Measurements from ENCODE around the gene IGLL5. TPM values are rescaled to one million over a fixed set of nuclear protein-coding genes. Genes with fewer than 3 reads are reported as not detected.

IGLL5 gene
- total and polyA plus RNA-seq, 2 donors: 0.69 to 1.6 TPM

DNA sequence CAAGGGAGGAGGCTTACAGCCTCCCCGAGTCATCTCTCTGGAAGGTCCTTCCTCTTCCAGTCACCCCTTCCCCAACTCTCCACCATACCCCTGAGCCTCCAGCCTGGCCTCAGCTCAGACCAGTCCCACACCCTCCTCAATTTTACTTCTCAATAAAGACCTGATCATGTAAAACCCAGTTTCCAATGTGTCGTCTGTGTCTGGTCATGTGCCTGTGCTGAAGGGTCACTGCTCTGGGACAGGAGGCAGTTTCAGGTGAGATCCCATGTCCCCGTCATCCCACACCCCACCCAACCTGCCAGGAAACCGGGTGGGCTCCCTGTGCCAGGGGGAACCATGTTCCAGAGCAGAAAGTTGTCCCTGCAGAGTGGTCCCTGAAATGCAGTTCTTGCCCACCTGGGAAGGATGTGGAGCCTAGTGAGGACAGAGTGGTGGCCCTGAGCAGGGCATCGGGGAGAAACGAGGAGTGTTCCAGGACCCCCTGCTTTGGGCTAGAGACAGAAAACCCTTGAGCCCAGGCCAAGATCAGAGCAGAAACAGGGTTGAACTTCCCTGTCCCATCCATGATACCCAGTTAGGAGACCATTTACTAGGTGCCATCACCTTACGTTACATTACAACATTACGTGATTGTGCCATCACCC is 19.4 kb downstream of the IGLL5 start:
- H3K4me3 ChIP-seq (ENCODE audit: low read depth, low read length): no peak overlapping the region
- no peaks in the 10 kb centered on the region for H3K4me1 ChIP-seq (ENCODE audit: insufficient read depth)
- DNase-seq (ENCODE audit: extremely low spot score): no peak
- no peak overlapping the region for H3K27ac ChIP-seq (ENCODE audit: low read depth)
- H3K36me3 ChIP-seq (ENCODE audit: insufficient read depth): no peaks in the 10 kb centered on the region
- WGBS: 87% methylated on average over 8 of the region's 8 CpGs

DNA sequence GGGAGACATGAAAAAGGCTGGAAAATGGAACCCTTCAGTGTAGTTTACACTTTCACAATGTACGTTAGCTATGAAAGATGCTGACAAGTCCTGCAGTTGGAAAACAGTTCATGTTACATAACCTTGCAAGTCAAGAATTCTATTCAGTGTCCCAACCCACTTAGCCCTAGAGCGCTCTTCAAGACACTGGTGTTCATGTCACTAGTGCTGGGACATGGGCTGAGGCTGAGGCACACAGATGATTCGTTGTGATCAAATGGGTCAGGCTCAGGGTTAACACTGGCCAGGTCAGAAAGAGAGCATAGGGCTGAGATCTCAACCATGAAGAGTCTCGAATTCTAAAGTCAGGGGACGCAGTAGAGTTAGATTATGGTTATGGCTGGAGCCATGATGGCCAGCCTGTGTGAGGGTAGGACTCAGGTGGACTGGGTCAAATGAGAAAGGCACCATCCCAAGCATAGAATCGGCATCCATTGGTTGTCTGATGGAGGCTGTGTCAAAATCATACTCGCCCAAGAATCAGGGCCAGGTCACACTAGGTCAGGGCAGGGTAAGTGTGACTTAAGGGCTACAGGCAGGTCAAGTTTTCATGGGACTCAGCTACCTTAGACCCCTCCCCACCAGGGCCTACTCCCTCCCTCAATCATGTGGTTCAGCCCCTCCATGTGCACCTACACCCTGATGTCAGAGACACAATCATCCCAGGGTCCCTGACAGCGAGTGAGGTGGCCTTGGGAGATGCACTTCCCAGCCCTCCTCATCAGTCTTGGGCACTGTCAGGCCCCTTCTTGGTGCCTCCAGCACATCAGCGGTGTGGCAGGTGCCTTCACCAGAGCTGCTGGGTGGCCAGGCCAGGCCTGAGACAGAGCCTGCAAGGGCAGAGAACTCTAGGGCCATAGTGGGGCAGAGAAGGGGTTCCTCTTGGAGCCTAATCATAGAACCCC is 20.2 kb downstream of the IGLL5 start:
- WGBS: 88% methylated on average over 9 of the region's 9 CpGs

GRCh38 chr22:22908495-22908861 is 20.9 kb downstream of the IGLL5 start:
- H3K36me3 ChIP-seq (ENCODE audit: insufficient read depth): no peaks in the 10 kb centered on the region
- DNase-seq (ENCODE audit: extremely low spot score): no peak
- 86% methylated on average over 3 of the region's 3 CpGs for WGBS
- H3K27ac ChIP-seq (ENCODE audit: low read depth): no peak overlapping the region
- no peaks in the 10 kb centered on the region for H3K4me1 ChIP-seq (ENCODE audit: insufficient read depth)
- H3K4me3 ChIP-seq (ENCODE audit: low read depth, low read length): no peak overlapping the region

More for the DNA sequence above, 20.2 kb downstream of the IGLL5 start:
- H3K36me3 ChIP-seq (ENCODE audit: insufficient read depth): no peaks in the 10 kb centered on the region
- DNase-seq (ENCODE audit: extremely low spot score): no peak
- no peak overlapping the region for H3K4me3 ChIP-seq (ENCODE audit: low read depth, low read length)
- no peak overlapping the region for H3K27ac ChIP-seq (ENCODE audit: low read depth)
- H3K4me1 ChIP-seq (ENCODE audit: insufficient read depth): no peaks in the 10 kb centered on the region

DNA sequence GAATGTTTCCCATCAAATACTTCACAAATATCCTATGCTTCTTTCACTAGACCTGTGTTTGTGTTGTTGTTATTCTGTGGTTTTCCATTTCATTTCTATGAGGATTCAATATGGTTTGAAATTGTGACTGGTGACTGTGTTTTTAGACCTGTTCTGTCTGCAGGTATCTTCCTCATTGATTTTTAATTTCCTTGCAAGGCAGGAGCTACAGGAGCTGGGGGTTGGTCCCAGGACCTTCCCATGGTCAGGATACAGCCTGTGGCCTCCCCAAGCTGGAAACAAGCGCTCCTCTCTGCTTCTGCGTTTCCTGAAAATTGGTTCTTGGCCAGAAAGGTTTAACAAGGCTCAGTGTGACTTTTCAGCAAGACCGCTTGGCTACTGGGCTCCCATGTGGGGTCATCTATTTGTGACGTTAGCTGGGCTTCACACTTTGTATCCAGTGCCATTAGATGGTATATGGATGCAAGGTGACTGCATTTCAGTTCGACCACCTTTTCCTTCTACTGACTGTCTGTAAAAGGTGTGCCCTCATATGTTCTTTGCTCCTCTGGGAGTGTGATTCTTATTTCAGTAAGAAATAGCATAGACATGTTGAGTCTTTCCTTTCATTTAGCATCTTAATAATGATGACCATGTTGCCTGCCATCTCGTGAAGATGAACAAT is 21.5 kb downstream of the IGLL5 start:
- Histone ChIP-seq H3K36me3 (ENCODE audit: insufficient read depth) (no peaks in the 10 kb centered on the region), H3K27ac (ENCODE audit: low read depth) (no peak overlapping the region), H3K4me1 (ENCODE audit: insufficient read depth) (no peaks in the 10 kb centered on the region), H3K4me3 (ENCODE audit: low read depth, low read length) (no peak overlapping the region)
- 70% methylated on average over 6 of the region's 6 CpGs for WGBS
- DNase-seq (ENCODE audit: extremely low spot score): no peak

GRCh38 chr22:22909605-22910271 is 22.1 kb downstream of the IGLL5 start:
- DNase-seq (ENCODE audit: extremely low spot score): no peak
- no peak overlapping the region for H3K4me3 ChIP-seq (ENCODE audit: low read depth, low read length)
- no peaks in the 10 kb centered on the region for H3K4me1 ChIP-seq (ENCODE audit: insufficient read depth)
- WGBS: 73% methylated on average over 7 of the region's 7 CpGs
- H3K27ac ChIP-seq (ENCODE audit: low read depth): no peak overlapping the region
- no peaks in the 10 kb centered on the region for H3K36me3 ChIP-seq (ENCODE audit: insufficient read depth)

DNA sequence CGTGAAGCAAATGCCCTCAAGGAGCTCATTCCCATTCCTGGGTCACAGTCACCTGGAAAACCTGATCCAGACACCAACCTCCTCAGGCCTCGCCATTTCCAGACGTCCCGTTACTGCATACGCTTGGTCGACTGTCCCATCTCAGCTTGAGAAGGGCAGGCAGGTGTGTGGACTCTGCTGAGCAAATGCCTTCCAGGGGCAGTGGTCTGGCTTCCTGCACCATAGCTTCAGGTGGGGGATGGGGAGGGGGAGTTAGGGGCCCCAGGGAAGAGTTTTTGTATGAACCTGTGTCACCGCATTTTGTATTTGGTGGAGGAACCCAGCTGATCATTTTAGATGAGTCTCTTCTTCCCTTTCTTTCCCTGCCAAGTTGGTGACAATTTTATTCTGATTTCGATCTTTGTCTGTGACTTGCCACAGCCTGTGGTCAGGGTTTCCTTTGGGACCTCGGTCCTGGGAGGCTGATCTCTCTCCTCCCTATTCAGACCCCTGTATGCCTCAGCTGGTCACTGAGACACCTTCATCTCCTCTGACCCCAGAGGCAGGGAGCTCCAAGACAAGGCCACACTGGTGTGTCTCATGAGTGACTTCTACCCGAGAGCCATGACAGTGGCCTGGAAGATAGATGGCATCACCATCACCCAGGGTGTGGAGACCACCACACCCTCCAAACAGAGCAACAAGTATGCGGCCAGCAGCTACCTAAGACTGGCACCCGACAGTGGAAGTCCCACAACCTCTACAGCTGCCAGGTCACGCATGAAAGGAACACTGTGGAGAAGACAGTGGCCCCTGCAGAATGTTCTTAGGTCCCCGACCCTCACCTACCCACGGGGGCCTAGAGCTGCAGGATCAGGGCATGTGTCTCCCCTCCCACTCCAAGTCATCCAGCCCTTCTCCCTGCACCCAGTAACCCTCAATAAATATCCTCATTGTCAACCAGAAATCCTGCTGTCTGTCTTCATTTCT is 22.9 kb downstream of the IGLL5 start:
- Histone ChIP-seq H3K4me1 (ENCODE audit: insufficient read depth) (no peaks in the 10 kb centered on the region), H3K4me3 (ENCODE audit: low read depth, low read length) (no peak overlapping the region), H3K36me3 (ENCODE audit: insufficient read depth) (no peaks in the 10 kb centered on the region), H3K27ac (ENCODE audit: low read depth) (no peak overlapping the region)
- no peak for DNase-seq (ENCODE audit: extremely low spot score)
- 77% methylated on average over 15 of the region's 15 CpGs for whole genome bisulfite sequencing

GRCh38 chr22:22911327-22912134 is 23.9 kb downstream of the IGLL5 start:
- Histone ChIP-seq H3K4me3 (ENCODE audit: low read depth, low read length) (no peak overlapping the region), H3K27ac (ENCODE audit: low read depth) (no peak overlapping the region), H3K4me1 (ENCODE audit: insufficient read depth) (no peaks in the 10 kb centered on the region), H3K36me3 (ENCODE audit: insufficient read depth) (no peaks in the 10 kb centered on the region)
- DNase-seq (ENCODE audit: extremely low spot score): no peak
- WGBS: 79% methylated on average over 15 of the region's 15 CpGs

DNA sequence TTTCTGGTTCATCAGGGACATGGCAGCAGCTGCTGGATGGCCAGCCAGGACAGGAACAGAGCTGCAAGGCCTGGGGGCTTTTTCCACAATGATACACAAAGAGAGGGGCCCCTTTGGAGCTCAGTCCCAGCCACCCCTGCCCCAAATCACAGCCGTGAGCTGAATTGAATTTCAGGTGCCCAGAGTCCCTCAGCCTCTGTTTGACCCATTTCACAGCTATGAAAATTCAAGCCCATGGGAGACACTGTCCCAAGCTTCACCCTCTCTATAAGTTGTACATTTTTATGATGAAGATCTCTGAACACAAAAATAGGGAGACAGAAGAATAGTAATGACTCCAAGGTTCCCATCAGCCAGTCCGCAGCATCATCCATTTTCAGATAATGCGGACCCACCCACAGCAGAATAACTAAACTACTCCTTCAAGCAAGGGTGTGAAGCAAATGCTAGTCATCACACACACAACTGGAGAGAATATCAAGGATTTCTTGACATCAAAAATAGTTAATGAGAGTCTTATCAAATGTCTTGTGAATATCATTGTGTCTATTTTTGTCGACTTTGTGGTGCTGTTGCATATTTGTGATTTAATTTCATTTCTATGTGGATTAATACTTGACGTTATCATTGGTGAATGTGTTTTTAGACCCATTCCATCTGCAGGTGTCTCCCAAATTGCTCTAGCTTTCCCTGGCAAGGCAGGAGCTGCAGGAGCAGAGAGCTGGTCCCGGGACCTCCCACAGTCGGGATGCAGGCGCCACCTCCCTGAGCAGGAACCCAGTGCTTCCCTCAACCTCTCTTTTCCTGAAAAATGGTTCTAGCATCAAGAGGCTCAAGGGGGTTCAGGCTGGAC is 24.7 kb downstream of the IGLL5 start:
- DNase-seq (ENCODE audit: extremely low spot score): no peak

GRCh38 chr22:22912988-22913253 is 25.3 kb downstream of the IGLL5 start:
- DNase-seq (ENCODE audit: extremely low spot score): no peak
- Histone ChIP-seq H3K27ac (ENCODE audit: low read depth) (no peak overlapping the region), H3K4me1 (ENCODE audit: insufficient read depth) (no peaks in the 10 kb centered on the region), H3K4me3 (ENCODE audit: low read depth, low read length) (no peak overlapping the region), H3K36me3 (ENCODE audit: insufficient read depth) (no peaks in the 10 kb centered on the region)
- 89% methylated on average over 7 of the region's 7 CpGs for WGBS

More for the DNA sequence above, 24.7 kb downstream of the IGLL5 start:
- Histone ChIP-seq H3K4me3 (ENCODE audit: low read depth, low read length) (no peak overlapping the region), H3K27ac (ENCODE audit: low read depth) (no peak overlapping the region), H3K4me1 (ENCODE audit: insufficient read depth) (no peaks in the 10 kb centered on the region), H3K36me3 (ENCODE audit: insufficient read depth) (no peaks in the 10 kb centered on the region)
- WGBS: 76% methylated on average over 8 of the region's 8 CpGs

GRCh38 chr22:22913989-22914388 is 26.4 kb downstream of the IGLL5 start:
- H3K27ac ChIP-seq (ENCODE audit: low read depth): no peak overlapping the region
- no peak for DNase-seq (ENCODE audit: extremely low spot score)
- WGBS: 79% methylated on average over 5 of the region's 5 CpGs
- H3K4me3 ChIP-seq (ENCODE audit: low read depth, low read length): no peak overlapping the region
- no peaks in the 10 kb centered on the region for H3K4me1 ChIP-seq (ENCODE audit: insufficient read depth)
- no peaks in the 10 kb centered on the region for H3K36me3 ChIP-seq (ENCODE audit: insufficient read depth)

- DNase-seq (ENCODE audit: extremely low spot score): no peak
- 81% methylated on average over 11 of the region's 11 CpGs for WGBS
These were observed 27.4 kb downstream of the IGLL5 start for GRCh38 chr22:22914726-22915669.

More at GRCh38 chr22:22914726-22915669, 27.4 kb downstream of the IGLL5 start:
- no peaks in the 10 kb centered on the region for H3K4me1 ChIP-seq (ENCODE audit: insufficient read depth)
- no peaks in the 10 kb centered on the region for H3K36me3 ChIP-seq (ENCODE audit: insufficient read depth)
- H3K27ac ChIP-seq (ENCODE audit: low read depth): no peak overlapping the region
- H3K4me3 ChIP-seq (ENCODE audit: low read depth, low read length): no peak overlapping the region
